Measurements from ENCODE around the gene FBXW9. TPM values are rescaled to one million over a fixed set of nuclear protein-coding genes. Genes with fewer than 3 reads are reported as not detected.
A peak's percentile ranks its signal among the peaks of the same experiment; 100 is the strongest.
"Not testable (repeated sequence)": the region's sequence is repeated elsewhere in the genome, so short reads cannot be mapped to it uniquely, and the experiment has no call there.

FBXW9 gene
- polyA plus RNA-seq, 1 donor: 5.2 TPM

DNA sequence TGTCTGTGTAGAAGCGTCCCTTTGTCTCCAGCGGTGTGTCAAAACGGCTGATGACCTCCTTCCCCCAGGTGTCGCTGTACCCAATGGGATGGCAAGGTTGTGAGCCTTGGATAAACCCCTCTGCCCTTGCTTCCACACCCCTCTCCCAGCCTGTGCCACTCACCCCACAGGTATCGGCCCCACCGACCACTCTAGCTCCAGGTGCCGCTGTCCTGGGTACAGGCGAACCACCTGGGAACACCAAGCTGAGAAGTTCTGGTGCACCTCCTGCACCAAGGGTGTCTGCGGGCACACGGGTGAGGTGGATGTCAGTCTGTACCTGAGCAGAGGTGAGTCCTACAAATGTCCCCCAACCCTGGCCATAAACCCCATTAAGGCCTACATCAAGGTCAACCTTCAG lies 46.5 kb downstream of the FBXW9 start:
- no peak for DNase-seq

DNA sequence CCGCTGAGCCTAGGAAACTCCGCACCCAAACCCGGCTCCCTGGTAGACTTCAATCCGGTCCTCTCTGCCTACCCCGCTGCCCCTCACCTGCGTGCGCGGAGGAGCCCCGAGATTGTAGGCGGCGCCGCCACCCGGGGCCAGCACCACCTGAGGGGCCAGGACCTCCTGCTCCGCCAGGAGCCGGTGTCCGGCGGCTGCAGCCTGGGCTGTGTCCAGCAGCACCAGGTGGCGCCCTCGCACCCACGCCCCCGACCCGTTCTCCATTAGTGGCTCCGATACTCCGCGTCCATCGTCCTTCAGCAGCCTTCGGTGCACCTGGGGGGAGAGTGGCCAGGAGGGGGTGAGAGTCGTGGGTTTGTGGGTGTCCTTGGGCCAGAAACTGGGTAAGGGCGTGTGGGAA lies 48.3 kb downstream of the FBXW9 start:
- no peak for DNase-seq

DNA sequence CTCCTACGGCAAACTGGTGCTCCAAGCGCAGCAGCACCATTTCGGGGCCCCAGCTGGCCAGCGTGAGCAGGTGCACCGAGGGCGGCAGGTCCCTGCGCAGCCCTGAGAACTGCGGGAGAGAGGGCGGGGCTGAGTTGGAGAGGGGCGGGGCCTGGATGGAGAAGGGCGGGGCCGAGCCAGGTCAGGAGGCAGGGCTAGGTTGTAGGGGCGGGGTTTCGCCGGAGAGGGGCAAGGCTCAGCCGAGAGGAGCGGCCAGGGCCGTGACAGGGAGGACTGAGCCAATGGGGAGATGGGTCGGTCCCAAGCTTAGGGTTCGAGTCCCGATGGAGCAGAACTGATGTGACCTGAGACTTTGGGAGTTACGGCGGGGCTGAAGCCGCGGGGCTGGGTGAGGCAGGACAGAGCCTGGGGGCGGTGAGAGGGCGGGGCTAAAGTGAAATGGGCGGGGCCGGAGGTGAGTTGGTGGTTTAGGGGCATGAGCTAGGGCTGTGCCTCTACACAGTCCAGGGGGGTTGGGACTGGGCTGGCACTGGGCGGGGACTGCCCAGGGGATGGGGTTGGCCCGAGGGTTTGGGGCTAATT lies 48.9 kb downstream of the FBXW9 start:
- no peak for DNase-seq

- DNase-seq: no peak
These were observed 49.4 kb downstream of the FBXW9 start for GRCh38 chr19:12647047-12647446.

DNA sequence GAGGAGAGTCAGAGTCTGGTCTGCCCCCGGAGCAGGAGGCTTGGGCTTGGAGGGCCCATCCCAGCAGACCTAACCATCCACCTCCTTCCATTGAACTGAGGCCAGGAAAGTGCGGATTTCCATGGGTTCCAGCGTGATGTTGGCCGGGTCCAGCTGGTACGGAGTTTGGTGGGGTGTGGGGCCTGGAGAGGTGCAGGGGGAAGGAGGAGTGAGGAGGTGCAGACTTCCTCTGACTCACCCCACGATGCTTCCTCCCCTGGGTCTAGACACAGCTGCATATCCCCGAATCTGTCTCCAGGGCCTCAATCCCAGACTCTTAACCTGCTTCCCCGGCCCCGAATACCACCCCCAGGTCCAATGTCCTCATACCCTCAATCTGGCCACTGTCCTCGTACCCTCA lies 49.9 kb downstream of the FBXW9 start:
- DNase-seq: no peak

- DNase-seq: not testable (repeated sequence)
These were observed 52.7 kb downstream of the FBXW9 start for GRCh38 chr19:12643716-12644115.

DNA sequence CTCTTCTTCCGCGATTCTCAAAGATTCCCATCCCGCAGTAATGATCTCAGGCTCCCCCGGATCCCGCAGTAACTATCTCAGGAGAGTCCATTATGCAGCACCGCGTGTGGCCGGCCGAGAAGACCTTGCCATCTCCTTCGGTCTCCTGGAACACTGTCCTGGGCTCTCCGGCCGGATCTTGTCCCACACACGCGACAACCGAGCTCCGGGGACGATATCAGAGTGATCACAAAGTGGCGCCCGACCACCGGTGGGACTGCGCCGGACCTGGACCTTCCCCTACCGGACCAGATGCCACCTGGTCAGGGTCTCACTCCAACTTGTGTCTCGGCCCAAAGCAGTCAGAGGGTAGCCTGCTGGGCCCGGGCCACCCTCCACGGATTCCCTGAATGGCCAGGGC lies 53.9 kb downstream of the FBXW9 start:
- DNase-seq: no peak

DNA sequence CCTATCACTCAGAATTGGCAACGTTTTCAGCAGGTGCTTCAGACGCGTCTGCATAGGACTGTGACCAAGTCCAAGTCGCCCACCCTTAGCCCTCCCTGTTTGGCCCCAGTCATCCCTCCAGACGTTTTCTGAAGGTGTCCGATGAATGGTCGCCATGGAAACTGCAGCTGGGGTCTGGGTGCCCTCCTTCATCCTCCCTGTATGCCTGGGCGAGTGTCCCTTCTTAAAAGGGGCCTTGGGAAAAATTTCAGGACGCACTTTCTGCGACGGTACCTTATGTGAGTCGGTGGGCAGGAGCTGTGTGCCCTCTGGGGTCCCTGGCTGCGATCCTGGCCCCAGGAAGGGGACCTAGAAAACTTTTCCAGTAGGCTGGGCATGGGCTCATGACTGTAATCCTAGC lies 55.0 kb downstream of the FBXW9 start:
- no peak for DNase-seq

DNA sequence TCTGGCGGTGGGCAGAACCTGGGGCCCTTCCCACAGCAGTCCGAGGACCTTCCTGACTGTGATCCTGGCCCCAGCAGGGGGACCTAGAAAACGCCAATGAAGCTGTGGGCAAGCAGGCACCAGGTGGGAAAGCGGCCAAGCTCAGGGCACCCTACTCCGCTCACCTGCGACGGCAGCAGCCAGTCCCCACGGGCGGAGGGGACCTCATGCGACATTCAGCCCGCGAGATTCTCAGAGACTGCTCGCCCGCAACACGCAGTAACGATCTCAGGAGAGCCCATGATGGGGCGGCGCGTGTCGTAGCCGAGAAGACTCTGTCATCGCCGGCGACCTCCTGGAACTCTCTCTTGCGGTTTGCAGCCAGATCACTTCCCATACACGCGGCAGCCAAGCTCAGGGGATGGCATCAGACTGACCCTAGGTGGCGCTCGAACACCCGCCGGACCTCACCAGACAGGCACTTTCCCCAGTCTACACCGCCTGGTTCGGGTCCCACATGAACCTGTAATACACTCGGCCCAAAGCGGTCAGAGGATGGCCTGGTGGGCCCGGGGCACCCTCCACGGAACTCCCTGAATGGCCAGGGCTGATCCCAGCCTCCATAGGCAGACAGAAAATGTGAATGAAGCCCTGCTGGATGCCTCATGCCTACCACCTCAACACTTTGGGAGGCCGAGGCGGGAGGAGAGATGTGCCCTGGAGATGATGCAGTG lies 56.4 kb downstream of the FBXW9 start:
- peak; percentile 69 for DNase-seq

Other genes with a start within 250 kb of the FBXW9 start
- 3.5 TPM for gene ZNF709, start 211.8 kb downstream of the FBXW9 start, polyA plus RNA-seq (ENCODE audit: insufficient read length)
- gene ZNF564, start 145.1 kb downstream of the FBXW9 start, polyA plus RNA-seq (ENCODE audit: insufficient read length): 4.5 TPM
- 3.8 TPM for gene ZNF490, start 85.8 kb downstream of the FBXW9 start, polyA plus RNA-seq (ENCODE audit: insufficient read length)
- gene ZNF791, start 85.7 kb downstream of the FBXW9 start, polyA plus RNA-seq (ENCODE audit: insufficient read length): 13.3 TPM
- gene MAN2B1, start 29.9 kb downstream of the FBXW9 start, polyA plus RNA-seq (ENCODE audit: insufficient read length): 35.6 TPM
- gene WDR83, start 29.8 kb downstream of the FBXW9 start, polyA plus RNA-seq (ENCODE audit: insufficient read length): 12.3 TPM
- 73.4 TPM for gene DHPS, start 14.8 kb downstream of the FBXW9 start, polyA plus RNA-seq (ENCODE audit: insufficient read length)
- gene GNG14, start 8.6 kb downstream of the FBXW9 start, polyA plus RNA-seq (ENCODE audit: insufficient read length): 0.65 TPM
- gene TNPO2, start 27.3 kb upstream of the FBXW9 start, polyA plus RNA-seq (ENCODE audit: insufficient read length): 60.9 TPM
- gene TRIR, start 38.1 kb upstream of the FBXW9 start, polyA plus RNA-seq (ENCODE audit: insufficient read length): 191 TPM
- 41.1 TPM for gene GET3, start 40.9 kb upstream of the FBXW9 start, polyA plus RNA-seq (ENCODE audit: insufficient read length)
- gene BEST2, start 55.2 kb upstream of the FBXW9 start, polyA plus RNA-seq (ENCODE audit: insufficient read length): 0.09 TPM
- 30.2 TPM for gene HOOK2, start 78.9 kb upstream of the FBXW9 start, polyA plus RNA-seq (ENCODE audit: insufficient read length)
- gene JUNB, start 94.9 kb upstream of the FBXW9 start, polyA plus RNA-seq (ENCODE audit: insufficient read length): 36.5 TPM
- gene PRDX2, start 105.2 kb upstream of the FBXW9 start, polyA plus RNA-seq (ENCODE audit: insufficient read length): 169 TPM
- 2.2 TPM for gene THSD8, start 105.4 kb upstream of the FBXW9 start, polyA plus RNA-seq (ENCODE audit: insufficient read length)
- gene RNASEH2A, start 110.0 kb upstream of the FBXW9 start, polyA plus RNA-seq (ENCODE audit: insufficient read length): 21.9 TPM
- not detected for gene RTBDN, start 137.9 kb upstream of the FBXW9 start, polyA plus RNA-seq (ENCODE audit: insufficient read length)
- 0.27 TPM for gene MAST1, start 141.9 kb upstream of the FBXW9 start, polyA plus RNA-seq (ENCODE audit: insufficient read length)
- gene DNASE2, start 184.8 kb upstream of the FBXW9 start, polyA plus RNA-seq (ENCODE audit: insufficient read length): 10.9 TPM
- 0.88 TPM for gene KLF1, start 190.6 kb upstream of the FBXW9 start, polyA plus RNA-seq (ENCODE audit: insufficient read length)
- gene GCDH, start 194.5 kb upstream of the FBXW9 start, polyA plus RNA-seq (ENCODE audit: insufficient read length): 30.4 TPM
- gene SYCE2, start 222.7 kb upstream of the FBXW9 start, polyA plus RNA-seq (ENCODE audit: insufficient read length): 3.3 TPM
- gene FARSA, start 237.1 kb upstream of the FBXW9 start, polyA plus RNA-seq (ENCODE audit: insufficient read length): 43.3 TPM
- gene CALR, start 242.0 kb upstream of the FBXW9 start, polyA plus RNA-seq (ENCODE audit: insufficient read length): 361 TPM
- 156 TPM for gene RAD23A, start 249.2 kb upstream of the FBXW9 start, polyA plus RNA-seq (ENCODE audit: insufficient read length)

All from hindlimb muscle (tissue), 1 donor.